ENCODE data around the gene NCAPG2. TPM values are rescaled to one million over a fixed set of nuclear protein-coding genes. Genes with fewer than 3 reads are reported as not detected.

Gene NCAPG2
- 100 to 1,000 TPM; 104 to 108 TPM for total RNA-seq

GRCh38 chr7:158704524-158705233 lies at the start of gene NCAPG2:
NCAPG2 (minus strand) TSS chr7:158704804; CDS start chr7:158701899, 2,905 bp downstream.
- Mint-ChIP-seq H3K27ac (peak within 1 kb of the TSS; percentile 90), H3K9me3 (peaks cover 4% of the 10 kb centered on the region), H3K4me3 (peak within 1 kb of the TSS; percentile 85), H3K27me3 (no peaks in the 10 kb centered on the region), H3K36me3 (peaks cover 31% of the 10 kb centered on the region), H3K4me1 (peaks cover 33% of the 10 kb centered on the region)
- peak; percentile 98 for DNase-seq

- Mint-ChIP-seq H3K36me3 (peaks cover 16% of the 10 kb centered on the region), H3K9me3 (no peaks in the 10 kb centered on the region), H3K27ac (no peak overlapping the region), H3K4me1 (peaks cover 16% of the 10 kb centered on the region), H3K27me3 (no peaks in the 10 kb centered on the region), H3K4me3 (no peak overlapping the region)
- DNase-seq = no peak
Measured at GRCh38 chr7:158753900-158754299, 49.3 kb upstream of the NCAPG2 start.

- Mint-ChIP-seq H3K4me1 (peaks cover 16% of the 10 kb centered on the region), H3K4me3 (no peak overlapping the region), H3K27me3 (no peaks in the 10 kb centered on the region), H3K36me3 (peaks cover 13% of the 10 kb centered on the region), H3K9me3 (no peaks in the 10 kb centered on the region), H3K27ac (peak overlapping the region; percentile 69)
- DNase-seq = no peak
Measured at GRCh38 chr7:158751751-158752150, 47.1 kb upstream of the NCAPG2 start.

- H3K4me1 Mint-ChIP-seq = peaks cover 16% of the 10 kb centered on the region
- H3K36me3 Mint-ChIP-seq = peaks cover 13% of the 10 kb centered on the region
Measured at GRCh38 chr7:158751199-158751598, 46.6 kb upstream of the NCAPG2 start.

GRCh38 chr7:158750702-158751101 lies 46.1 kb upstream of the NCAPG2 start:
- Mint-ChIP-seq H3K4me3 (no peak overlapping the region), H3K4me1 (peaks cover 16% of the 10 kb centered on the region), H3K36me3 (peaks cover 14% of the 10 kb centered on the region), H3K27ac (peak overlapping the region; percentile 36), H3K27me3 (no peaks in the 10 kb centered on the region), H3K9me3 (no peaks in the 10 kb centered on the region)
- no peak for DNase-seq

More at GRCh38 chr7:158751199-158751598, 46.6 kb upstream of the NCAPG2 start:
- Mint-ChIP-seq H3K4me3 (no peak overlapping the region), H3K27me3 (no peaks in the 10 kb centered on the region), H3K27ac (no peak overlapping the region), H3K9me3 (no peaks in the 10 kb centered on the region)
- DNase-seq = no peak

GRCh38 chr7:158749396-158749795 lies 44.8 kb upstream of the NCAPG2 start:
- no peak for DNase-seq
- Mint-ChIP-seq H3K4me3 (no peak overlapping the region), H3K9me3 (no peaks in the 10 kb centered on the region), H3K36me3 (peaks cover 14% of the 10 kb centered on the region), H3K4me1 (peaks cover 12% of the 10 kb centered on the region), H3K27ac (no peak overlapping the region), H3K27me3 (no peaks in the 10 kb centered on the region)

- Mint-ChIP-seq H3K27me3 (no peaks in the 10 kb centered on the region), H3K4me3 (no peak overlapping the region), H3K27ac (no peak overlapping the region), H3K36me3 (peaks cover 11% of the 10 kb centered on the region), H3K9me3 (no peaks in the 10 kb centered on the region), H3K4me1 (peaks cover 12% of the 10 kb centered on the region)
- no peak for DNase-seq
Measured at GRCh38 chr7:158748335-158748734, 43.7 kb upstream of the NCAPG2 start.

- H3K9me3 Mint-ChIP-seq = no peaks in the 10 kb centered on the region
- H3K36me3 Mint-ChIP-seq = peaks cover 11% of the 10 kb centered on the region
- no peak overlapping the region for H3K4me3 Mint-ChIP-seq
- peak overlapping the region; percentile 16 for H3K27ac Mint-ChIP-seq
- H3K27me3 Mint-ChIP-seq = no peaks in the 10 kb centered on the region
- DNase-seq = no peak
- peaks cover 9% of the 10 kb centered on the region for H3K4me1 Mint-ChIP-seq
Measured at GRCh38 chr7:158747408-158747807, 42.8 kb upstream of the NCAPG2 start.

GRCh38 chr7:158746957-158747356 lies 42.4 kb upstream of the NCAPG2 start:
- Mint-ChIP-seq H3K9me3 (no peaks in the 10 kb centered on the region), H3K27me3 (no peaks in the 10 kb centered on the region), H3K4me1 (peaks cover 6% of the 10 kb centered on the region), H3K36me3 (peaks cover 11% of the 10 kb centered on the region), H3K27ac (no peak overlapping the region), H3K4me3 (no peak overlapping the region)
- no peak for DNase-seq

GRCh38 chr7:158745057-158745715 lies 40.6 kb upstream of the NCAPG2 start:
- H3K27me3 Mint-ChIP-seq = no peaks in the 10 kb centered on the region
- DNase-seq = no peak
- H3K36me3 Mint-ChIP-seq = peaks cover 12% of the 10 kb centered on the region
- no peaks in the 10 kb centered on the region for H3K9me3 Mint-ChIP-seq
- peak overlapping the region; percentile 34 for H3K27ac Mint-ChIP-seq
- H3K4me3 Mint-ChIP-seq = no peak overlapping the region
- no peaks in the 10 kb centered on the region for H3K4me1 Mint-ChIP-seq

- H3K27ac Mint-ChIP-seq = no peak overlapping the region
- H3K4me1 Mint-ChIP-seq = no peaks in the 10 kb centered on the region
- no peaks in the 10 kb centered on the region for H3K9me3 Mint-ChIP-seq
- DNase-seq = no peak
- no peak overlapping the region for H3K4me3 Mint-ChIP-seq
- peaks cover 12% of the 10 kb centered on the region for H3K36me3 Mint-ChIP-seq
- H3K27me3 Mint-ChIP-seq = no peaks in the 10 kb centered on the region
Measured at GRCh38 chr7:158744070-158744469, 39.5 kb upstream of the NCAPG2 start.

GRCh38 chr7:158743219-158743618 lies 38.6 kb upstream of the NCAPG2 start:
- H3K36me3 Mint-ChIP-seq = peaks cover 12% of the 10 kb centered on the region
- H3K4me3 Mint-ChIP-seq = no peak overlapping the region
- DNase-seq = no peak
- no peaks in the 10 kb centered on the region for H3K4me1 Mint-ChIP-seq
- peak overlapping the region; percentile 54 for H3K27ac Mint-ChIP-seq
- H3K9me3 Mint-ChIP-seq = no peaks in the 10 kb centered on the region
- H3K27me3 Mint-ChIP-seq = no peaks in the 10 kb centered on the region

GRCh38 chr7:158742065-158742821 lies 37.6 kb upstream of the NCAPG2 start:
- H3K9me3 Mint-ChIP-seq = no peaks in the 10 kb centered on the region
- H3K27ac Mint-ChIP-seq = no peak overlapping the region
- no peaks in the 10 kb centered on the region for H3K27me3 Mint-ChIP-seq
- peaks cover 7% of the 10 kb centered on the region for H3K36me3 Mint-ChIP-seq
- DNase-seq = no peak
- no peak overlapping the region for H3K4me3 Mint-ChIP-seq
- H3K4me1 Mint-ChIP-seq = no peaks in the 10 kb centered on the region

GRCh38 chr7:158741294-158741666 lies 36.7 kb upstream of the NCAPG2 start:
- DNase-seq = no peak
- no peaks in the 10 kb centered on the region for H3K9me3 Mint-ChIP-seq
- H3K36me3 Mint-ChIP-seq = peaks cover 6% of the 10 kb centered on the region
- no peaks in the 10 kb centered on the region for H3K27me3 Mint-ChIP-seq
- H3K4me3 Mint-ChIP-seq = no peak overlapping the region
- no peaks in the 10 kb centered on the region for H3K4me1 Mint-ChIP-seq
- no peak overlapping the region for H3K27ac Mint-ChIP-seq

- H3K9me3 Mint-ChIP-seq = no peaks in the 10 kb centered on the region
- H3K27ac Mint-ChIP-seq = peak overlapping the region; percentile 17
- no peaks in the 10 kb centered on the region for H3K4me1 Mint-ChIP-seq
- no peak for DNase-seq
- no peak overlapping the region for H3K4me3 Mint-ChIP-seq
- H3K27me3 Mint-ChIP-seq = no peaks in the 10 kb centered on the region
- H3K36me3 Mint-ChIP-seq = peaks cover 3% of the 10 kb centered on the region
Measured at GRCh38 chr7:158740657-158741293, 36.2 kb upstream of the NCAPG2 start.
